GM13977 (cell line): ENCODE measurements around the gene FLCN.

ENCODE experiments used
- DNase-seq: peaks from one replicate; pipeline ENCODE4 v3.0.0; 2012; ENCODE audit warnings: low spot score
- in situ Hi-C: fragments of 300-500 bp; cut with MboI; formaldehyde crosslinking; loops from one replicate; pipeline ENCODE4 v1.12.0; 2022; ENCODE audit warnings: low sequenced_read_pairs, low pct_unique_long_range_greater_than_20kb, mixed read lengths, inconsistent platforms; ENCODE audit not compliant: unreplicated experiment
- TF ChIP-seq, protein P1 (sequence below): IDR thresholded peaks from 2 replicates; pipeline ENCODE4 v1.5.1; 2012; ENCODE audit warnings: mild to moderate bottlenecking, control low read depth; ENCODE audit not compliant: insufficient read depth; ENCODE audit errors: extremely low read depth, missing control alignments

The FLCN gene

DNA sequence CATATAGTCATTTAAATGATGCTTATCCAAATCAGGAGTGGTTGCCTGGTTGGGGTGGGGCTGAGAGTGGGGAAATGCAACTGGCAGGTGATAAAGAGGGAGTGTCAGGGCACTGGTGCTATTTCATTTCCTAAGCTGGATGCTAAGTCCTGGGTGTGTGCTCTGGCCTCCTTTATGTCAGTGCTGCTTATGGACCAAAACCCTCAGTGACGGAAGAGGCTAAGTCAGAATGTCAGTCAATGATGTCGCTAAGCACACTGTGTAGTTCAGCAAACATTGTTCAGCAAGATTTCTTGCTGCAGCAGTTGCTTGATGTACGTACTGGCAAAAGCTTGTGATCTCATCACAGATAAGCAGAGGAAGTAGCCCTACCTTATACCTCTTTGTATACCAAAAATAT is 16.4 kb upstream of the FLCN start:
- TF ChIP-seq, protein P1, sequence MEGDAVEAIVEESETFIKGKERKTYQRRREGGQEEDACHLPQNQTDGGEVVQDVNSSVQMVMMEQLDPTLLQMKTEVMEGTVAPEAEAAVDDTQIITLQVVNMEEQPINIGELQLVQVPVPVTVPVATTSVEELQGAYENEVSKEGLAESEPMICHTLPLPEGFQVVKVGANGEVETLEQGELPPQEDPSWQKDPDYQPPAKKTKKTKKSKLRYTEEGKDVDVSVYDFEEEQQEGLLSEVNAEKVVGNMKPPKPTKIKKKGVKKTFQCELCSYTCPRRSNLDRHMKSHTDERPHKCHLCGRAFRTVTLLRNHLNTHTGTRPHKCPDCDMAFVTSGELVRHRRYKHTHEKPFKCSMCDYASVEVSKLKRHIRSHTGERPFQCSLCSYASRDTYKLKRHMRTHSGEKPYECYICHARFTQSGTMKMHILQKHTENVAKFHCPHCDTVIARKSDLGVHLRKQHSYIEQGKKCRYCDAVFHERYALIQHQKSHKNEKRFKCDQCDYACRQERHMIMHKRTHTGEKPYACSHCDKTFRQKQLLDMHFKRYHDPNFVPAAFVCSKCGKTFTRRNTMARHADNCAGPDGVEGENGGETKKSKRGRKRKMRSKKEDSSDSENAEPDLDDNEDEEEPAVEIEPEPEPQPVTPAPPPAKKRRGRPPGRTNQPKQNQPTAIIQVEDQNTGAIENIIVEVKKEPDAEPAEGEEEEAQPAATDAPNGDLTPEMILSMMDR, result no peak
- DNase-seq, result no peak
- in situ Hi-C loops, result no loop called here

- TF ChIP-seq, protein P1, result no peak
- DNase-seq, result no peak
- in situ Hi-C loops, result no loop called here
These were observed 15.2 kb upstream of the FLCN start for GRCh38 chr17:17252149-17252661.

DNA sequence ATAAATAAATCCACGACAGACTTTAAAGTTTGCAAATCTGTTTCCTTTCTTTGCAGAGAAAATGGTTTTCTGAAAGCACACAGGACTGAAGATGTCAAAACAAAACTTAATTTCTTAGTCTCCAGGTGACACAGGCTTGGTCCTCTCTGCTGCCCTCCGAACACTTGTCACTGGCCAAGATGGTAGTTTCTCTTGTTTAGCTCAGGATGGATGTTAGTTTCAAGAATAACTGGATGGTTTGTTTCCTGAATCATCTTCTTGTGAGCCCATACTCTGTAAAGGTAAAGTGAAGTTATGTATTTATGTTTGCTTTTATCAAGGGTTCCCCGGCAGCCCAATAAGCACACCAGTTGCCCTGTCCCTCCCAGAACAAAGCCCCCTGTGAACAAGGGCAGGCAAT is 9.9 kb upstream of the FLCN start:
- TF ChIP-seq, protein P1, result no peak
- no peak for DNase-seq
- in situ Hi-C loops, result no loop called here

GRCh38 chr17:17243163-17243562 is 6.2 kb upstream of the FLCN start:
- TF ChIP-seq, protein P1, result no peak
- no peak for DNase-seq
- in situ Hi-C loops, result no loop called here

GRCh38 chr17:17242246-17242645 is 5.3 kb upstream of the FLCN start:
- DNase-seq, result no peak
- TF ChIP-seq, protein P1, result no peak
- in situ Hi-C loops, result no loop called here

GRCh38 chr17:17241656-17242055 is 4.7 kb upstream of the FLCN start:
- DNase-seq, result no peak
- TF ChIP-seq, protein P1, result no peak
- in situ Hi-C loops, result no loop called here

DNA sequence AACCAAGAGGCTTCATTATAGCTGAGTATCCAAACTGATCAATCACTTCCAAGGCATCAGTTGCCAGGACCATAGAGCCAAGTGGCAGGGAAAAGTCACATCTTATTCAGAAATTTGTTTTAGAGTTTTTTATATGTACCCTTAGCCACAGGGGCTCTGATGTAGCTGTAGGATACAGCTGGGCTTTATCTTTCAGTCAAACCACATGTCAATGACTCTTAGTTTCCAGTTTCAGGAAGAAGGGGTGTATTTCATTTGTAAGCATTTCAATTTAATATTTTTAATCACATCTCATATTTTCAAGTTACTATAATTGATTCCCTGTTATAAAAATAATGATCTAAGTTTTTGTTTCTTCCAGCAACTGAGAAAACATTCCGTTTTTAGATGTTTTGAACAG is 2.9 kb upstream of the FLCN start:
- DNase-seq, result no peak
- in situ Hi-C loops, result no loop called here
- TF ChIP-seq, protein P1, result no peak
